OCI-LY7 (cell line): Measurements from ENCODE around the gene CTNNA1. TPM values are rescaled to one million over a fixed set of nuclear protein-coding genes. Genes with fewer than 3 reads are reported as not detected.

Experiments used
- BruUV-seq: library from RNA; stranded (reverse); fragments of 400-500 nt; replicated peaks from 2 replicates; lab custom pipeline; 2021; lab: Mats Ljungman, UMichigan
- CTCF ChIA-PET: fragments of 300-600 bp; sonication (Branson Sonifier 250); formaldehyde crosslinking; loops from one replicate; lab custom pipeline; 2022; ENCODE audit warnings: antibody characterized with exemption; ENCODE audit not compliant: unreplicated experiment; lab: Charles Lee
- POLR2A ChIA-PET: fragments of 300-600 bp; sonication (Branson Sonifier 250); formaldehyde crosslinking; loops from one replicate; lab custom pipeline; 2022; ENCODE audit warnings: antibody characterized with exemption; lab: Charles Lee
- DNase-seq: peaks from one replicate; pipeline ENCODE4 v3.0.0-alpha.2; 2015; ENCODE audit warnings: low spot score
- H2AFZ ChIP-seq: fragments of 200-600 bp; sonication (generic), shearing (Covaris generic); 2 replicates; pipeline ENCODE4 v1.6.1; 2014; ENCODE audit warnings: mild to moderate bottlenecking, antibody characterized with exemption, low read length, moderate library complexity
- H3K27ac ChIP-seq: fragments of 200-600 bp; sonication (generic); 2 replicates; pipeline ENCODE4 v1.5.1; 2014; ENCODE audit warnings: mixed run types, low read depth, mild to moderate bottlenecking, moderate library complexity, low read length, inconsistent platforms; ENCODE audit not compliant: poor library complexity, severe bottlenecking
- H3K36me3 ChIP-seq: fragments of 200-600 bp; sonication (generic); 2 replicates; pipeline ENCODE4 v1.6.1; 2014; ENCODE audit warnings: mild to moderate bottlenecking, antibody characterized with exemption, low read length, moderate library complexity, mixed read lengths; ENCODE audit not compliant: insufficient read depth
- H3K4me1 ChIP-seq: fragments of 200-600 bp; sonication (generic); 2 replicates; pipeline ENCODE4 v1.5.1; 2014; ENCODE audit warnings: mild to moderate bottlenecking, low read length; ENCODE audit not compliant: insufficient read depth, poor library complexity, severe bottlenecking
- H3K4me2 ChIP-seq: fragments of 200-600 bp; sonication (generic); 2 replicates; pipeline ENCODE4 v1.6.1; 2014; ENCODE audit warnings: mild to moderate bottlenecking, low read length
- H3K4me3 ChIP-seq: fragments of 200-600 bp; sonication (generic); 2 replicates; pipeline ENCODE4 v1.5.1; 2014; ENCODE audit warnings: mild to moderate bottlenecking, low read depth, low read length; ENCODE audit not compliant: poor library complexity, severe bottlenecking
- H3K79me2 ChIP-seq: fragments of 200-600 bp; sonication (generic); 2 replicates; pipeline ENCODE4 v1.6.1; 2016; ENCODE audit warnings: low read depth, mild to moderate bottlenecking, low read length, moderate library complexity, mixed read lengths; ENCODE audit not compliant: insufficient read depth
- H3K9me2 ChIP-seq: fragments of 200-600 bp; sonication (generic); 2 replicates; pipeline ENCODE4 v1.6.1; 2016; ENCODE audit warnings: mild to moderate bottlenecking, low read length, mixed read lengths; ENCODE audit not compliant: insufficient read depth
- H3K9me3 ChIP-seq: fragments of 200-600 bp; sonication (generic); 2 replicates; pipeline ENCODE4 v1.6.1; 2014; ENCODE audit warnings: mild to moderate bottlenecking, mixed run types, low read length, mixed read lengths
- H4K20me1 ChIP-seq: fragments of 200-600 bp; sonication (generic); 2 replicates; pipeline ENCODE4 v1.6.1; 2014; ENCODE audit warnings: mild to moderate bottlenecking, antibody characterized with exemption, low read length, moderate library complexity, mixed read lengths; ENCODE audit not compliant: insufficient read depth
- EZH2phosphoT487 ChIP-seq: fragments of 200-600 bp; sonication (generic); IDR thresholded peaks from 2 replicates; pipeline ENCODE4 v1.6.1; 2018; ENCODE audit warnings: low read depth, borderline replicate concordance, mild to moderate bottlenecking, mixed run types, antibody characterized with exemption, low read length, moderate library complexity, mixed read lengths
- intact Hi-C: fragments of 100-400 bp; cut with micrococcal nuclease; formaldehyde crosslinking; loops from one replicate; pipeline ENCODE4 v1.10.0; 2022; ENCODE audit not compliant: unreplicated experiment
- total RNA-seq, 2 experiments: library from RNA; depleted of rRNA in 1 of 2; stranded (reverse); fragments of >200 nt in 1 of 2; shearing (Covaris generic) in 1 of 2; gene quantifications; 2 replicates each; pipeline ENCODE4 v1.2.3, GENCODE V29; 2014 to 2022
- TF ChIP-seq, protein P1 (sequence below): fragments of 200-600 bp; sonication (generic); conservative IDR thresholded peaks from 2 replicates; pipeline ENCODE4 v1.5.1; 2014; ENCODE audit warnings: mild to moderate bottlenecking, antibody characterized with exemption, low read length, moderate library complexity, mixed read lengths

The CTNNA1 gene
- total RNA-seq, 2 experiments from 2014 or later = 40.4 to 42.7 TPM

DNA sequence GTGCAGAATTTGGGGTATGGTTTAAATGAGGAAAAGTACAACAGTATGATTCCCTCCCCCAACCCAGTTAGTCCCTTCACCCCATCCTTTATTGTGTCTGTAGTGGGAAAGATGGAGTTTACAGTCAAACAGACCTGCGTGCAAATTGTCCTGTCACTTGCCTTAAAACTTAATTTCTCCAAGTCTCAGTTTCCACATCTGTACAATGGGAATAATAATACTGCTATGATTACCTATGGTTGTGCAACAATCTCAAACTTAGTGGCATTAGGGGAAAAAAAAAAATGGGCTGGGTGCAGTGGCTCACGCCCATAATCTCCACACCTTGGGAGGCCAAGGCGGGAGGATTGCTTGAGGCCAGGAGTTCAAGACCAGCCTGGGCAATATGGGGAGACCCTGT lies 35.8 kb upstream of the CTNNA1 start:
- CTCF ChIA-PET = no interaction called here
- no peaks in the 10 kb centered on the region for H3K79me2 ChIP-seq
- H3K4me1 ChIP-seq = no peaks in the 10 kb centered on the region
- TF ChIP-seq EZH2phosphoT487 = no peak
- TF ChIP-seq, protein P1, sequence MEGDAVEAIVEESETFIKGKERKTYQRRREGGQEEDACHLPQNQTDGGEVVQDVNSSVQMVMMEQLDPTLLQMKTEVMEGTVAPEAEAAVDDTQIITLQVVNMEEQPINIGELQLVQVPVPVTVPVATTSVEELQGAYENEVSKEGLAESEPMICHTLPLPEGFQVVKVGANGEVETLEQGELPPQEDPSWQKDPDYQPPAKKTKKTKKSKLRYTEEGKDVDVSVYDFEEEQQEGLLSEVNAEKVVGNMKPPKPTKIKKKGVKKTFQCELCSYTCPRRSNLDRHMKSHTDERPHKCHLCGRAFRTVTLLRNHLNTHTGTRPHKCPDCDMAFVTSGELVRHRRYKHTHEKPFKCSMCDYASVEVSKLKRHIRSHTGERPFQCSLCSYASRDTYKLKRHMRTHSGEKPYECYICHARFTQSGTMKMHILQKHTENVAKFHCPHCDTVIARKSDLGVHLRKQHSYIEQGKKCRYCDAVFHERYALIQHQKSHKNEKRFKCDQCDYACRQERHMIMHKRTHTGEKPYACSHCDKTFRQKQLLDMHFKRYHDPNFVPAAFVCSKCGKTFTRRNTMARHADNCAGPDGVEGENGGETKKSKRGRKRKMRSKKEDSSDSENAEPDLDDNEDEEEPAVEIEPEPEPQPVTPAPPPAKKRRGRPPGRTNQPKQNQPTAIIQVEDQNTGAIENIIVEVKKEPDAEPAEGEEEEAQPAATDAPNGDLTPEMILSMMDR = no peak
- no peak for DNase-seq
- H3K9me2 ChIP-seq = no peaks in the 10 kb centered on the region
- H3K4me3 ChIP-seq = no peak overlapping the region
- intact Hi-C loops = no loop called here
- no peaks in the 10 kb centered on the region for H3K36me3 ChIP-seq
- POLR2A ChIA-PET = interaction anchor here (0.7 kb wide), 1 partner anchor 324 kb away, joined by 4 read pairs; no protein-coding TSS in a partner anchor
- H4K20me1 ChIP-seq = no peaks in the 10 kb centered on the region
- no peak overlapping the region for H3K4me2 ChIP-seq
- BruUV-seq = no TSS peak
- H3K9me3 ChIP-seq = no peaks in the 10 kb centered on the region
- no peak overlapping the region for H3K27ac ChIP-seq
- H2AFZ ChIP-seq = no peak overlapping the region

GRCh38 chr5:138719811-138720210 lies 33.4 kb upstream of the CTNNA1 start:
- POLR2A ChIA-PET = interaction anchor here (0.5 to 0.7 kb wide), 2 partner anchors 275 to 302 kb away, joined by 3 to 4 read pairs; no protein-coding TSS in a partner anchor
- Histone ChIP-seq H3K9me2 (no peaks in the 10 kb centered on the region), H3K27ac (no peak overlapping the region), H4K20me1 (no peaks in the 10 kb centered on the region), H3K9me3 (no peaks in the 10 kb centered on the region), H2AFZ (no peak overlapping the region), H3K4me2 (no peak overlapping the region), H3K4me3 (no peak overlapping the region), H3K79me2 (no peaks in the 10 kb centered on the region), H3K4me1 (no peaks in the 10 kb centered on the region), H3K36me3 (no peaks in the 10 kb centered on the region)
- CTCF ChIA-PET = no interaction called here
- TF ChIP-seq, protein P1 = no peak
- TF ChIP-seq EZH2phosphoT487 = no peak
- no TSS peak for BruUV-seq
- intact Hi-C loops = no loop called here
- no peak for DNase-seq

DNA sequence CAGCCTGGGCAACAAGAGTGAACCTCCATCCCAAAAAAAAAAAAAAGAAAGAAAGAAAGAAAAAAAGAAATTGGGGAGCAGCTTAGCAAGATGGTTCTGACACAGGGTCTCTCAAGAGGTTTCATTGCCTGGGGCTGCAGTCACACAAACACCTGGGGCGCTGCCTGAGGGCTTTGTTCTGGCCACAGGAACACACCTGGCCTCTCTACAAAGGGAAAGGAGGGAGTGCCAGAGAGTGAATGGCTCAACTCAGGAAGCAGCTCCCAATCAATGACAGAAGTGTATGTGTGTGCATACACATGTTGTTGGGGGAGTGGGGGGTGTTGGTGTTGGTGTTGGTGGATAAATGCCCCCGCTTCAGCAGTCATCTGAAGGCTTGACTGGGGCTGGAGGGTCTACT lies 32.4 kb upstream of the CTNNA1 start:
- ChIA-PET CTCF (no interaction called here), POLR2A (interaction anchor here (0.6 kb wide), 1 partner anchor 47 kb away, joined by 5 read pairs; no protein-coding TSS in a partner anchor)
- no peaks in the 10 kb centered on the region for H3K9me2 ChIP-seq
- TF ChIP-seq, protein P1 = no peak
- no peak for TF ChIP-seq EZH2phosphoT487
- H3K79me2 ChIP-seq = no peaks in the 10 kb centered on the region
- H4K20me1 ChIP-seq = no peaks in the 10 kb centered on the region
- DNase-seq = no peak
- H3K4me2 ChIP-seq = no peak overlapping the region
- H3K9me3 ChIP-seq = no peaks in the 10 kb centered on the region
- BruUV-seq = no TSS peak
- no peak overlapping the region for H3K4me3 ChIP-seq
- H3K4me1 ChIP-seq = no peaks in the 10 kb centered on the region
- no peaks in the 10 kb centered on the region for H3K36me3 ChIP-seq
- no peak overlapping the region for H2AFZ ChIP-seq
- H3K27ac ChIP-seq = no peak overlapping the region
- intact Hi-C loops = no loop called here
